Measurements from ENCODE around the gene ACBD6. TPM values are rescaled to one million over a fixed set of nuclear protein-coding genes. Genes with fewer than 3 reads are reported as not detected.

The ACBD6 gene
- total and polyA plus RNA-seq, 4 donors = 8.3 to 17.3 (median 14.0) TPM

- no peak for TF ChIP-seq REST (IDR thresholded peaks at IDR 0.05)
- no peak for TF ChIP-seq ZBTB33 (IDR thresholded peaks at IDR 0.05)
- 88% methylated on average over 6 of the region's 6 CpGs for WGBS
- no peak overlapping the region for H3K27ac ChIP-seq (ENCODE audit: low read depth in 1 of 2, low read length in 2 of 2)
- H3K4me3 ChIP-seq (ENCODE audit: low read depth in 1 of 3, low read length in 3 of 3) = no peak overlapping the region
- H3K4me1 ChIP-seq (ENCODE audit: control insufficient read depth in 4 of 4, insufficient read depth in 4 of 4, low read length in 3 of 4) = no peaks in the 10 kb centered on the region
- no peak overlapping the region for H3K9ac ChIP-seq (ENCODE audit: low read depth in 1 of 2, low read length in 2 of 2)
- H3K27me3 ChIP-seq (ENCODE audit: control insufficient read depth in 4 of 4, insufficient read depth in 4 of 4, low read length in 3 of 4) = no peaks in the 10 kb centered on the region
- no peaks in the 10 kb centered on the region for H3K36me3 ChIP-seq (ENCODE audit: control insufficient read depth in 4 of 4, insufficient read depth in 3 of 4, low read depth in 1 of 4, low read length in 3 of 4)
- H3K9me3 ChIP-seq (ENCODE audit: control insufficient read depth in 4 of 4, low read length in 3 of 4) = no peaks in the 10 kb centered on the region
- no peak for DNase-seq (ENCODE audit: low spot score)
These were observed 99.8 kb downstream of the ACBD6 start for GRCh38 chr1:180402551-180402950.

- Histone ChIP-seq H3K27ac (ENCODE audit: low read depth in 1 of 2, low read length in 2 of 2) (no peak overlapping the region), H3K9me3 (ENCODE audit: control insufficient read depth in 4 of 4, low read length in 3 of 4) (no peaks in the 10 kb centered on the region), H3K4me3 (ENCODE audit: low read depth in 1 of 3, low read length in 3 of 3) (no peak overlapping the region), H3K27me3 (ENCODE audit: control insufficient read depth in 4 of 4, insufficient read depth in 4 of 4, low read length in 3 of 4) (no peaks in the 10 kb centered on the region), H3K36me3 (ENCODE audit: control insufficient read depth in 4 of 4, insufficient read depth in 3 of 4, low read depth in 1 of 4, low read length in 3 of 4) (no peaks in the 10 kb centered on the region), H3K9ac (ENCODE audit: low read depth in 1 of 2, low read length in 2 of 2) (no peak overlapping the region), H3K4me1 (ENCODE audit: control insufficient read depth in 4 of 4, insufficient read depth in 4 of 4, low read length in 3 of 4) (no peaks in the 10 kb centered on the region)
- TF ChIP-seq ATF3 (IDR thresholded peaks at IDR 0.05) (no peak), YY1 (IDR thresholded peaks at IDR 0.05) (no peak), GABPA (IDR thresholded peaks at IDR 0.05 in 1 of 2, conservative IDR thresholded peaks at IDR 0.05 in 1 of 2) (no peak), TAF1 (conservative IDR thresholded peaks at IDR 0.05) (no peak), RXRA (IDR thresholded peaks at IDR 0.05) (no peak), NR2F2 (IDR thresholded peaks at IDR 0.05) (no peak), FOXA2 (IDR thresholded peaks at IDR 0.05) (no peak), ZBTB33 (IDR thresholded peaks at IDR 0.05) (no peak), JUND (IDR thresholded peaks at IDR 0.05) (no peak), MAX (IDR thresholded peaks at IDR 0.05) (no peak), SP1 (IDR thresholded peaks at IDR 0.05) (no peak), CTCF (IDR thresholded peaks at IDR 0.05; ENCODE audit: low read depth, low read length, missing input control) (no peak), HNF4A (conservative IDR thresholded peaks at IDR 0.05) (no peak), EGR1 (IDR thresholded peaks at IDR 0.05; ENCODE audit: low read depth in 2 of 2) (no peak), HNF4G (IDR thresholded peaks at IDR 0.05) (no peak)
- WGBS = 98% methylated on average over 1 of the region's 1 CpG
- DNase-seq (ENCODE audit: low spot score) = no peak
These were observed 100.4 kb downstream of the ACBD6 start for GRCh38 chr1:180402001-180402400.

Data from liver (tissue), 9 donors.